GM19455 (cell line): ENCODE measurements around the gene MGAT4C.
"Not testable (repeated sequence)": the region's sequence is repeated elsewhere in the genome, so short reads cannot be mapped to it uniquely, and the experiment has no call there.

ENCODE experiments used
- ATAC-seq: cut with Tn5 transposase; IDR thresholded peaks from one replicate; pipeline ENCODE4 v1.9.1; 2021; ENCODE audit not compliant: unreplicated experiment

MGAT4C gene

GRCh38 chr12:86256163-86256562 lies at the start of gene MGAT4C:
MGAT4C (minus strand) TSS chr12:86256391.
- ATAC-seq: no peak

- ATAC-seq: not testable (repeated sequence)
Measured at GRCh38 chr12:86296396-86296795, 40.2 kb upstream of the MGAT4C start.

GRCh38 chr12:86293682-86294240 lies 37.6 kb upstream of the MGAT4C start:
- no peak for ATAC-seq

GRCh38 chr12:86292480-86292879 lies 36.3 kb upstream of the MGAT4C start:
- no peak for ATAC-seq

GRCh38 chr12:86290615-86291014 lies 34.4 kb upstream of the MGAT4C start:
- ATAC-seq: no peak

- ATAC-seq: no peak
Measured at GRCh38 chr12:86286119-86286518, 29.9 kb upstream of the MGAT4C start.

GRCh38 chr12:86283620-86284019 lies 27.4 kb upstream of the MGAT4C start:
- ATAC-seq: no peak

GRCh38 chr12:86275356-86275755 lies 19.2 kb upstream of the MGAT4C start:
- ATAC-seq: no peak

- ATAC-seq: no peak
Measured at GRCh38 chr12:86265329-86265695, 9.1 kb upstream of the MGAT4C start.

- ATAC-seq: no peak
Measured at GRCh38 chr12:86264451-86265328, 8.5 kb upstream of the MGAT4C start.

- no peak for ATAC-seq
Measured at GRCh38 chr12:86261578-86261977, 5.4 kb upstream of the MGAT4C start.

GRCh38 chr12:86261142-86261541 lies 5.0 kb upstream of the MGAT4C start:
- no peak for ATAC-seq

GRCh38 chr12:86260183-86260582 lies 4.0 kb upstream of the MGAT4C start:
- no peak for ATAC-seq

- no peak for ATAC-seq
Measured at GRCh38 chr12:86257134-86257533, 943 bp upstream of the MGAT4C start.

GRCh38 chr12:86254399-86255107 lies 1.6 kb downstream of the MGAT4C start:
- no peak for ATAC-seq

- ATAC-seq: no peak
Measured at GRCh38 chr12:86249851-86250250, 6.3 kb downstream of the MGAT4C start.

- ATAC-seq: no peak
Measured at GRCh38 chr12:86249276-86249675, 6.9 kb downstream of the MGAT4C start.

GRCh38 chr12:86247871-86248270 lies 8.3 kb downstream of the MGAT4C start:
- no peak for ATAC-seq

- no peak for ATAC-seq
Measured at GRCh38 chr12:86241600-86241999, 14.6 kb downstream of the MGAT4C start.

GRCh38 chr12:86234316-86234855 lies 21.8 kb downstream of the MGAT4C start:
- ATAC-seq: no peak

GRCh38 chr12:86233126-86233525 lies 23.1 kb downstream of the MGAT4C start:
- ATAC-seq: no peak
